ENCODE data around the gene LFNG.
"Not testable (repeated sequence)": the region's sequence is repeated elsewhere in the genome, so short reads cannot be mapped to it uniquely, and the experiment has no call there.

The LFNG gene

GRCh38 chr7:2553831-2554581, 34.4 kb downstream of the LFNG start:
- DNase-seq = no peak

- no peak for DNase-seq
Observed at GRCh38 chr7:2554661-2555111, 35.1 kb downstream of the LFNG start.

GRCh38 chr7:2555121-2556052, 35.8 kb downstream of the LFNG start, which contains the start of gene BRAT1:
TSS of gene BRAT1 (minus strand) at chr7:2555524. CDS start at chr7:2554431, 1,093 bp downstream.
- DNase-seq = peak; percentile 97

DNA sequence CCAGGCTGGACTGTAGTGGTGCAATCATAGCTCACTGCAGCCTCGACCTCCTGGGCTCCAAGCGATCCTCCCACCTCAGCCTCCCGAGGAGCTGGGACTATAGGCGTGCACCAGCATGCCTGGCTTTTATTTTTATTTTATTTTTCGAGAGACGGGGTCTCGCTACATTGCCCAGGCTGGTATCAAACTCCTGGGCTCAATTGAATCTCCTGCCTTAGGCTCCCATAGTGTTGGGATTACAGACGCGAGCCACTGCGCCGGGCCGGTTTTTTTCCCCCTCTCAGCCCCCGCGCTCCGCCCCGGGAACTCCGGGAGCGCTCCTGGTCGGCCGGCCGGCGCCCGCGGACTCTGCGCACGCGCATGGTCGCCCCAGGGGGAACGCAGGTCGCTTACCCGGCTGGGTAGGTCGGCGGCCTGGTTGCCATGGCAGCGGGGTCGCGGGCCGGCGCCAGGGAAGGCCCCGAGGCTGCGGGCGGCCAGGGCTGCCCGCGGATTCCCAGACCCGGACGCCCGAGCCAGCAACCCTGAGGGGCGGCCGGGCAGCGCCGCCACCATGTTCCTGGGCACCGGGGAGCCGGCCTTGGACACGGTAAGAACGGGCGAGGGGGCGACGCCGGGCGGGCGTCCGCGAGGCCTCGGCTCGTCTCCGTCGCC, 39.2 kb downstream of the LFNG start, which contains the start of gene IQCE:
Gene IQCE, plus strand, starts transcription at position 351 of the 654 bp plus-strand sequence. Its CDS starts 203 bp downstream, at position 554.
- peak; percentile 92 for DNase-seq

- peak; percentile 41 for DNase-seq
Observed at GRCh38 chr7:2559283-2559950, 39.8 kb downstream of the LFNG start.

DNA sequence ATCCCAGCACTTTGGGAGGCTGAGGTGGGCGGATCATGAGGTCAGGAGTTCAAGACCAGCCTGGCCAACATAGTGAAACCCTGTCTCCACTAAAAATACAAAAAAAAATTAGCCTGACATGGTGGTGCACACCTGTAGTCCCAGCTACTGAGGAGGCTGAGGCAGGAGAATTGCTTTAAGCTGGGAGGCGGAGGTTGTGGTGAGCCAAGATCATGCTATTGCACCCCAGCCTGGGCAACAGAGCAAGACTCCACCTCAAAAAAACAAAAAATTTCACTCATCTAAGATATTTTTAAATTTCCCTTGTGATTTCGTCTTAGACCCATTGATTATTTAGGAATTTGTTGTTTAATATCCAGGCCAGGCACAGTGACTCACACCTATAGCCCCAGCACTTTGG, 44.4 kb downstream of the LFNG start:
- DNase-seq = not testable (repeated sequence)

- no peak for DNase-seq
Observed at GRCh38 chr7:2564970-2565540, 45.5 kb downstream of the LFNG start.

DNA sequence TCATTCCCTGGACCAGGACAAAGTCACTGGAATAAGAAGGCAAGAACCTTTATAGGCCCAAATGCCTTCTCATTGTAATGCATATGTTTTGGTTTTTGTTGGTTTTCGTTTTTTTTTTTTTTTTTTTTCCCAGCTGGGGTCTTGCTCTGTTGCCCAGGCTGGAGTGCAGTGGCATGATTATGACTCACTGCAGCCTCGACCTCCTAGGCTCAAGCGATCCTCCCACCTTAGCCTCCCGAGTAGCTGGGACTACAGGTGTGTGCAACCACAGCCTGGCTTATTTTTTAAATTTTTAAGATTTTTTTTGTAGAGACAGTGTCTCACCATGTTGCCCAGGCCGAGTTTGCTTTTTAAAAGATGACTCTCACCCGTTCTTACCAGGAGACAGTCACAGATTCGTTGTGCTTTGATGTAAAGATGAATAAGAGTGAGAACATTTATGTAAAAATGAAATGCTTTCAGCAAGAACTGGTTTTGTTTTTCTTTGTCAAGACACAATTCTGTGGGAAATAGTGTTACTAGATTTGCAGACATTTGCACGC, 46.8 kb downstream of the LFNG start:
- DNase-seq = no peak

GRCh38 chr7:2566890-2567678, 47.5 kb downstream of the LFNG start:
- peak; percentile 23 for DNase-seq

DNA sequence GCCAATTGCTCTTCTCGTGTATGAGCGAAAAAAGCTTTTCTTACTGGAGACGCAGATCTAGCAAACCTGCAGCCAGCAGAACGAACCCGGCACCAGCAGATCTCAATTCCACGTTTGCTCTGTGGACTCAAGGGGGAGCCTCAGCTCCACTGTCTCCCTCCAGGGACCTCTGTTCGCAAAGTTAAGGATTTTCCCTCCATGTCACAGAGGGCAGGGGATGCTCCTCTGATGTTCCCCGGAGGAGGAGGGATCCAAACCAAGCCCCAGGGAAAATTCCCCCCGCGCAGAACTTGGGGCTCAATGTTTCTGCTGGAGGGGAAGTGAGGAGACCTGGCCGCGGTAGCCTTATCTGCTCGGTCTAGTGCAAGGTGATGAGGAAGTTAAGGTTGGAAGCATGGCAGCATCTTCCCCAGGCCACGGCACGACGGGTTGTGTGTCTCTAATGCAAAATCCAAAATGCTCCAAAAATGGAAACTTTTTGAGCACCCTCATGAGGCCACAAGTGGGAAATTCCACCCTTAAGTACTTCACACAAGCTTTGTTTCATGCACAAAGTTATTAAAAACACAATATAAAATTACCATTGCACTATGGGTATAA, 48.2 kb downstream of the LFNG start:
- no peak for DNase-seq

DNA sequence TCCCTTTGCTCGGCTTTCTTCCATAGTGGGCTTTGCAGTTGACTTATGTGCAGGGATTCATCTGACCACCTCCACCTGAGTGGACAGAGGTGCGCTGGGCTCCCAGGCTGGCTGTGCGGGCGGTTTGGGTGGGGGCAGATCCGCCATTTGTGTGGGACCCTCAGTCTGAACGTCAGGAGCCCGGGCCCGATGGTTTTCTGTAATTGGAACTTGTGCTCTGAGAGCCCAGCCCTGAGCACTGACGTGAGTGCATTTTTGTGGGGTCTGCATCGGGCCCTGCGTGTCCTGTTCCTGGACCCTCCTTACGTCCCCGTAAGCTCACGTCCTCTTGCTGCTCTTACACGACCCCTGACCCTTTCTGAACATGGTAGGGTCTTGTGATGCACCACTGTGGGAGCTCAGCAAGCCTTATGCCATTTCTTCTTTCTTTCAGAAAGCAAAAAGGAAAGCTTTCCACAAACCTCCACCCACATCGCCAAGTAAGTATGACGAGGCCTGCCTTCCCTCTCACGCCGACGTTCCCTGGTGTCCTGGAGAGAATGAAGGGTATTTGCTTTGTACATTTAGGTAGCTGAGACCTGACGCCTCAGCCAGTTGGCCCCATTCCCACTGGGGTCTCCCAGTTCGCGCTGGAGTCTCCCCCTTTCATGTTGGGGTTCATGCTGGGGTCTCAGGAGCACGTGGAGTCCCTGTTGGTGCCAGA, 49.1 kb downstream of the LFNG start:
- DNase-seq = no peak

- no peak for DNase-seq
Observed at GRCh38 chr7:2569421-2569820, 49.8 kb downstream of the LFNG start.

- DNase-seq = no peak
Observed at GRCh38 chr7:2570021-2570420, 50.4 kb downstream of the LFNG start.

GRCh38 chr7:2571409-2571808, 51.8 kb downstream of the LFNG start:
- DNase-seq = no peak

- DNase-seq = peak; percentile 16
Observed at GRCh38 chr7:2572101-2572842, 52.7 kb downstream of the LFNG start.

DNA sequence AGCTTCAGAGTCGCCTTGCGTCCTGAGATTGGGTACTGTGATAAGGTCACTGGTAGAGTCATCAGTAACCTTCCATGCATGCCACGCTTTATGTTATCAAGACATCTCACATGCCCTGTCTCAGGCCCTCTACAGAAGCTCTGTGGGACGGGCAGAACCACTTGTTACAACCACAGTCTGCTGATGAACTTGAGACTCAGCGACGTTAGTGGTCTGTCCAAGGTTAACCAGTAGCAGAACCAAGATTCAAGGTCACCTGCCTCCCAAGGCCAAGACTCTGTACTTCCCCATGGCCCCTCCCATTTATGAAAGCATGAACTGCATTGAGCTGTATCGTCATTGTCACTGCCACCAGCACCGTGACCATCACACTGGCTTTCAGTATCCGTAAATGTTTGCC, 54.2 kb downstream of the LFNG start:
- DNase-seq = no peak

- DNase-seq = no peak
Observed at GRCh38 chr7:2575046-2575732, 55.6 kb downstream of the LFNG start.

DNA sequence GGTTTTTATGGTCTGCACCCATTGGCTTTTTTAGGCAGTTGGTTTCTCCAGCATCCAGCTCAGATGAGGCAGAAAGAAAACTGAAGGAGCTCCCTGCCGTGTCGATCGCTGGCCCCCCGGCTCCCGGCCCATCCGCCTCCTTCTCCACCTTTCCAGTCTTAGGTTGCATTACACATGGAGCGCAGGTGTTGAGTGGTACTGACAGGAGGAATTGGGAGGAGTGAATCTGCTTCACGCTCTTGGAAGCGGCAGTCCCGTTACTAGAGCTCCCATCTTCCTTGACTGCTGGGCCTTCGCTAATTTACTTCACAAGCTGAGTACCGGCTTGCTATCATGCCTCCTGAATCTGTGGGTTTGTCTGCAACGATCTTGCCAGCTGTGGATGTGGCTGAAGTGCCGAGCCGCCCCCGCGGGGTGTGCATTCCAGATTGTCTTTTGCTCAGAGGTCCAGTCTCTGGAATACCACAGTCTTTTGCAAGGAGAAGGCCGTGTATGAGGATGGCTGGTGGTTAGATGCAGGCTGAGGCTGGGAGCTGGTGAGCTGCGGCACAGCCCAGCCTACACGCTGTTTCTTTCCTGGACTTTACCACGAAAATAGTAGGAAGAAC, 56.3 kb downstream of the LFNG start:
- DNase-seq = no peak
